MM.1S (cell line): ENCODE data around the gene FAM50B.

Experiments used
- EZH2 ChIP-seq: fragments of 300-600 bp; sonication (generic); optimal IDR thresholded peaks from 2 replicates; pipeline ENCODE3; 2017; ENCODE audit warnings: low read depth, mild to moderate bottlenecking, antibody characterized with exemption, low read length, mixed read lengths
- TF ChIP-seq, protein P1 (sequence below): fragments of 300-600 bp; sonication (generic); IDR thresholded peaks from 2 replicates; pipeline ENCODE4 v1.5.1; 2016; ENCODE audit warnings: antibody characterized with exemption, low read length, mixed read lengths

DNA sequence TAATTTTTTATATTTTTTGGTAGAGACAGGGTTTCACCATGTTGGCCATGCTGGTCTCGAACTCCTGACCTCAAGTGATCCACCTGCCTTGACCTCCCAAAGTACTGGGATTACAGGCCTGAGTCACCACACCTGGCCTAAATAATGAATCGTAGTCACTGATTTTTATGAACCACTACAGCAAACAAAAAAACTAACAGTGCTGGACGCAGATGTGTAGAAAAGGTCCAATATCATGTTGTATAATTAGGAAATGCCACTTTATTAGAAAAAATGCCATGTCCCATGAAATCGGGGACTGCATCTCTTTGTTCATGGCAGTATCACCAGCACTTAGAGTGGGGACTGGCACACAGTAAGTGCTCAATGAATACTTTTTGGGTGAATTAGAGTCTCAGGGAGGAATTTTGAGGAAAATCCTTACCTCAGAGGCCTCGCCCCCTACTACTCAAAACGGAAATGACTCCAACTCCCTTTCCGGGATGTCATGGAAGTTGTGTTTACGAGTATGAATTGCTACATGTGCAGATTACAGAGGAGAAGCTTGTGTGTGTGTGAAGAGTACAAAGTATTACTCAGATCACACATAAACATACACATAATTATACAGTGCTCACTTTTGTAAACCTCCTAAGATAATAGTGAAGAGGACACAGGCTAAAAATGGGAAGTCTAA lies 43.6 kb upstream of the FAM50B start:
- TF ChIP-seq, protein P1, sequence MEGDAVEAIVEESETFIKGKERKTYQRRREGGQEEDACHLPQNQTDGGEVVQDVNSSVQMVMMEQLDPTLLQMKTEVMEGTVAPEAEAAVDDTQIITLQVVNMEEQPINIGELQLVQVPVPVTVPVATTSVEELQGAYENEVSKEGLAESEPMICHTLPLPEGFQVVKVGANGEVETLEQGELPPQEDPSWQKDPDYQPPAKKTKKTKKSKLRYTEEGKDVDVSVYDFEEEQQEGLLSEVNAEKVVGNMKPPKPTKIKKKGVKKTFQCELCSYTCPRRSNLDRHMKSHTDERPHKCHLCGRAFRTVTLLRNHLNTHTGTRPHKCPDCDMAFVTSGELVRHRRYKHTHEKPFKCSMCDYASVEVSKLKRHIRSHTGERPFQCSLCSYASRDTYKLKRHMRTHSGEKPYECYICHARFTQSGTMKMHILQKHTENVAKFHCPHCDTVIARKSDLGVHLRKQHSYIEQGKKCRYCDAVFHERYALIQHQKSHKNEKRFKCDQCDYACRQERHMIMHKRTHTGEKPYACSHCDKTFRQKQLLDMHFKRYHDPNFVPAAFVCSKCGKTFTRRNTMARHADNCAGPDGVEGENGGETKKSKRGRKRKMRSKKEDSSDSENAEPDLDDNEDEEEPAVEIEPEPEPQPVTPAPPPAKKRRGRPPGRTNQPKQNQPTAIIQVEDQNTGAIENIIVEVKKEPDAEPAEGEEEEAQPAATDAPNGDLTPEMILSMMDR = no peak
- TF ChIP-seq EZH2 = no peak
